Adrenal gland (tissue), 12 donors: ENCODE data around the gene PSTPIP1. TPM values are rescaled to one million over a fixed set of nuclear protein-coding genes. Genes with fewer than 3 reads are reported as not detected.
A peak's percentile ranks its signal among the peaks of the same experiment; 100 is the strongest.

Source experiments
- DNase-seq, 7 donors: peaks; one replicate each; pipeline ENCODE4 v3.0.0-alpha.2; 2019 to 2020
- H3K27ac ChIP-seq, 5 donors: fragments of 200-600 bp; sonication (generic) in 4 of 5; 1 replicate in 3 of 5; 2 replicates in 2 of 5; pipeline versions ENCODE4 v1.5.1 to v1.8.0; 2016 to 2020; ENCODE audit warnings: mild to moderate bottlenecking in 1 of 5
- H3K27me3 ChIP-seq: fragments of 200-600 bp; 2 replicates; pipeline ENCODE4 v1.8.0; 2021
- H3K36me3 ChIP-seq, 2 donors: fragments of 200-600 bp; replicated peaks in 1 of 2; 1 replicate in 1 of 2; 2 replicates in 1 of 2; pipeline versions ENCODE4 v1.5.1 to v1.8.0; 2018 to 2022
- H3K4me1 ChIP-seq, 2 donors: fragments of 200-600 bp; replicated peaks in 1 of 2; 1 replicate in 1 of 2; 2 replicates in 1 of 2; pipeline versions ENCODE4 v1.5.1 to v1.8.0; 2018 to 2021
- H3K4me3 ChIP-seq, 4 donors: fragments of 200-600 bp; sonication (generic) in 3 of 4; one replicate each; pipeline ENCODE4 v1.5.1; 2016 to 2018
- H3K9me3 ChIP-seq, 3 donors: fragments of 200-600 bp; sonication (generic) in 1 of 3; replicated peaks in 1 of 3; 1 replicate in 2 of 3; 2 replicates in 1 of 3; pipeline versions ENCODE4 v1.5.1 to v1.8.0; 2016 to 2021
- POLR2A ChIP-seq, 2 donors: fragments of 450-650 bp; IDR thresholded peaks; one replicate each; pipeline ENCODE4 v1.6.1; 2017; ENCODE audit warnings: antibody characterized with exemption in 2 of 2, mild to moderate bottlenecking in 2 of 2, moderate library complexity in 1 of 2
- WGBS, 4 donors: extraction: QIAGEN DNeasy Blood & Tissue Kit in 2 of 4; methylation state at CpG; one replicate each; pipeline versions ENCODE4 v1.1.5 to v1.1.7; 2013 to 2017; 5-methylcytosine and 5-hydroxymethylcytosine counted together
- intact Hi-C, 2 donors: fragments of 100-400 bp; cut with DNase I; formaldehyde crosslinking; loops; one replicate each; pipeline versions ENCODE4 v1.14.1 to v1.15.0; 2022 to 2023
- polyA plus RNA-seq, 3 donors: library from polyadenylated mRNA; stranded (reverse); fragments of 200-250 nt in 2 of 3; fragments of 350-450 nt in 1 of 3; fragmentation: Illumina TruSeq in 1 of 3; extraction: RNeasy Lipid Tissue Mini Kit (QIAGEN cat#74804) in 1 of 3; gene quantifications; one replicate each; pipeline ENCODE4 v1.2.3, GENCODE V29; 2013 to 2014
- total RNA-seq, 9 donors: library from RNA; depleted of rRNA in 4 of 9; stranded (reverse); fragments of >200 nt in 4 of 9; fragments of 120-200 nt in 1 of 9; fragmentation: NEBNext Ultra II Directional in 1 of 9; extraction: Animal tissue kit (Norgen Biotek cat#: 25700) in 1 of 9; gene quantifications; one replicate each; pipeline versions ENCODE4 v1.1.0 to v1.2.4, GENCODE V29; 2013 to 2023
- TF ChIP-seq, protein P1 (sequence below), 6 experiments: fragments of 450-650 bp in 4 of 6; fragments of 200-600 bp in 2 of 6; sonication (generic) in 1 of 6; IDR thresholded peaks; 1 replicate in 5 of 6; 2 replicates in 1 of 6; pipeline versions ENCODE4 v1.5.1 to v1.8.0; 2016 to 2021; ENCODE audit warnings: antibody characterized with exemption in 6 of 6, mild to moderate bottlenecking in 2 of 6, moderate library complexity in 1 of 6
- donor health status: healthy with polysubstance abuse.
- donor health status: Bipolar disorder and iron deficiency.
- donor health status: DM: yes; HTN: yes; CAD: no.
- donor health status: DM: no; HTN: no; CAD: no.
- donor health status: DM: no; HTN: no; CAD: no.
- donor health status: DM: yes; HTN: yes; CAD: no.

The PSTPIP1 gene
- total and polyA plus RNA-seq, 12 donors, result 1.4 to 31.5 (median 11.5) TPM

GRCh38 chr15:77035999-77036471 is 41.1 kb downstream of the PSTPIP1 start:
- no peaks in the 10 kb centered on the region for H3K27me3 ChIP-seq
- peak in 4 of 7 donors; percentile 6 to 50 (median 32) for DNase-seq
- TF ChIP-seq POLR2A (IDR thresholded peaks at IDR 0.05), result no peak
- TF ChIP-seq, protein P1, sequence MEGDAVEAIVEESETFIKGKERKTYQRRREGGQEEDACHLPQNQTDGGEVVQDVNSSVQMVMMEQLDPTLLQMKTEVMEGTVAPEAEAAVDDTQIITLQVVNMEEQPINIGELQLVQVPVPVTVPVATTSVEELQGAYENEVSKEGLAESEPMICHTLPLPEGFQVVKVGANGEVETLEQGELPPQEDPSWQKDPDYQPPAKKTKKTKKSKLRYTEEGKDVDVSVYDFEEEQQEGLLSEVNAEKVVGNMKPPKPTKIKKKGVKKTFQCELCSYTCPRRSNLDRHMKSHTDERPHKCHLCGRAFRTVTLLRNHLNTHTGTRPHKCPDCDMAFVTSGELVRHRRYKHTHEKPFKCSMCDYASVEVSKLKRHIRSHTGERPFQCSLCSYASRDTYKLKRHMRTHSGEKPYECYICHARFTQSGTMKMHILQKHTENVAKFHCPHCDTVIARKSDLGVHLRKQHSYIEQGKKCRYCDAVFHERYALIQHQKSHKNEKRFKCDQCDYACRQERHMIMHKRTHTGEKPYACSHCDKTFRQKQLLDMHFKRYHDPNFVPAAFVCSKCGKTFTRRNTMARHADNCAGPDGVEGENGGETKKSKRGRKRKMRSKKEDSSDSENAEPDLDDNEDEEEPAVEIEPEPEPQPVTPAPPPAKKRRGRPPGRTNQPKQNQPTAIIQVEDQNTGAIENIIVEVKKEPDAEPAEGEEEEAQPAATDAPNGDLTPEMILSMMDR (IDR thresholded peaks at IDR 0.05), result no peak
- no peaks in the 10 kb centered on the region for H3K36me3 ChIP-seq
- WGBS, 4 donors, result 71 to 93% (median 75%) methylated on average over 6 to 13 of the region's 13 CpGs
- no peak overlapping the region for H3K4me3 ChIP-seq
- H3K9me3 ChIP-seq, result no peaks in the 10 kb centered on the region
- intact Hi-C loops, result loop anchor here in 1 of 2 donors (10.0 kb wide), 2 partner anchors 51 to 459 kb away; no protein-coding TSS in a partner anchor
- no peak overlapping the region for H3K27ac ChIP-seq
- no peaks in the 10 kb centered on the region for H3K4me1 ChIP-seq

- H3K27me3 ChIP-seq, result no peaks in the 10 kb centered on the region
- H3K27ac ChIP-seq, result no peak overlapping the region
- H3K4me3 ChIP-seq, result no peak overlapping the region
- H3K36me3 ChIP-seq, result peaks cover 0 to 3% of the 10 kb centered on the region in 2 donors
- peak in 4 of 7 donors; percentile 6 to 51 (median 16) for DNase-seq
- H3K9me3 ChIP-seq, result no peaks in the 10 kb centered on the region
- no peaks in the 10 kb centered on the region for H3K4me1 ChIP-seq
- WGBS, 4 donors, result 92 to 98% (median 94%) methylated on average over 10 to 22 of the region's 22 CpGs
- intact Hi-C loops, result loop anchor here in 1 of 2 donors (10.0 kb wide), 2 partner anchors 52 to 458 kb away; no protein-coding TSS in a partner anchor
- TF ChIP-seq, protein P1 (IDR thresholded peaks at IDR 0.05), result no peak
- no peak for TF ChIP-seq POLR2A (IDR thresholded peaks at IDR 0.05)
Measured at GRCh38 chr15:77036537-77037387, 41.8 kb downstream of the PSTPIP1 start.

GRCh38 chr15:77037388-77038209 is 42.7 kb downstream of the PSTPIP1 start:
- H3K27ac ChIP-seq, result no peak overlapping the region
- peaks cover 0 to 3% of the 10 kb centered on the region in 2 donors for H3K36me3 ChIP-seq
- H3K4me1 ChIP-seq, result no peaks in the 10 kb centered on the region
- intact Hi-C loops, result loop anchor here in 1 of 2 donors (10.0 kb wide), 2 partner anchors 53 to 457 kb away; no protein-coding TSS in a partner anchor
- WGBS, 4 donors, result 90 to 100% (median 94%) methylated on average over 5 to 12 of the region's 12 CpGs
- TF ChIP-seq, protein P1 (IDR thresholded peaks at IDR 0.05), result no peak
- no peak for TF ChIP-seq POLR2A (IDR thresholded peaks at IDR 0.05)
- H3K27me3 ChIP-seq, result no peaks in the 10 kb centered on the region
- no peaks in the 10 kb centered on the region for H3K9me3 ChIP-seq
- no peak overlapping the region for H3K4me3 ChIP-seq
- DNase-seq, result peak in 3 of 7 donors; percentile 1 to 48 (median 5)
